HFFc6 (cell line): Measurements from ENCODE around the gene TMEM154. TPM values are rescaled to one million over a fixed set of nuclear protein-coding genes. Genes with fewer than 3 reads are reported as not detected.

Experiments used
- DNase-seq: peaks from one replicate; pipeline ENCODE4 v3.0.0-alpha.2; 2018
- H3K27ac Mint-ChIP-seq: 2 replicates; pipeline ENCODE4 v1.8.0; 2020; ENCODE audit warnings: mild to moderate bottlenecking, mixed read lengths
- H3K27me3 Mint-ChIP-seq: 2 replicates; pipeline ENCODE4 v1.8.0; 2021; ENCODE audit warnings: mild to moderate bottlenecking, moderate library complexity, mixed read lengths; ENCODE audit not compliant: insufficient read depth
- H3K36me3 Mint-ChIP-seq: 2 replicates; pipeline ENCODE4 v1.8.0; 2021; ENCODE audit warnings: low read depth, mixed read lengths
- H3K4me1 Mint-ChIP-seq: 2 replicates; pipeline ENCODE4 v1.8.0; 2020; ENCODE audit warnings: low read depth, mixed read lengths
- H3K4me3 Mint-ChIP-seq: 2 replicates; pipeline ENCODE4 v1.8.0; 2020; ENCODE audit warnings: mild to moderate bottlenecking, moderate library complexity, mixed read lengths
- H3K9me3 Mint-ChIP-seq: 2 replicates; pipeline ENCODE4 v1.8.0; 2020; ENCODE audit warnings: mild to moderate bottlenecking, mixed read lengths
- total RNA-seq, 6 experiments: library from RNA; stranded (reverse); fragmentation: NEBNext Ultra II Directional; extraction: Animal tissue kit (Norgen Biotek cat#: 25700); gene quantifications; 2 replicates in 1 of 6; 3 replicates in 5 of 6; pipeline ENCODE4 v1.2.3, GENCODE V29; 2021
- TF ChIP-seq, protein P1 (sequence below): fragments of 200-600 bp; sonication (generic); IDR thresholded peaks from 2 replicates; pipeline ENCODE4 v1.5.0; 2021; ENCODE audit warnings: antibody characterized with exemption, mild to moderate bottlenecking

Gene TMEM154
- total RNA-seq, 6 experiments from 2014 or later, result 0.23 to 4.0 (median 0.95) TPM

DNA sequence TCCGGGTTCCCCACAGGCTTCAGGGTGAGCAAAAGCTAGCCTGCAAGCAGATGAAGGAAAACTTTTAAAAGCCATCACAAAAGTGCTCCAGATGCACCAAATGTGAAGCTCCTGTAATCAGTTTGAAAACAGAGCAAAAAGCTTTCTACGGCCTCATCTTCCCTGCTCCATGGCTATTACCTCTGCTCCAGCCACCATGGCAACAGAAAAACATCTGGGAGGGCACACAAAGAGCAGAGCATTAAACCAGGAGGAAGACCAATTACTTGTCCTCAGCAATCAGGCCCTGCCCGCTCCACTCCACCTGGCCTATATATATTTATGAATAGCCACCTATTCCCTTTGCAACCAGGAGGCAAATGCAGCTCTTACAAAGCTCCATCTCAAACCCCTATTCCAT lies 33.6 kb downstream of the TMEM154 start:
- H3K27me3 Mint-ChIP-seq, result no peaks in the 10 kb centered on the region; the same call in none of the 2 replicates
- no peak overlapping the region for H3K27ac Mint-ChIP-seq
- no peaks in the 10 kb centered on the region for H3K36me3 Mint-ChIP-seq
- no peak overlapping the region for H3K4me3 Mint-ChIP-seq
- peaks cover 5% of the 10 kb centered on the region; the same call in 1 of the 2 replicates for H3K4me1 Mint-ChIP-seq
- no peak for DNase-seq
- TF ChIP-seq, protein P1, sequence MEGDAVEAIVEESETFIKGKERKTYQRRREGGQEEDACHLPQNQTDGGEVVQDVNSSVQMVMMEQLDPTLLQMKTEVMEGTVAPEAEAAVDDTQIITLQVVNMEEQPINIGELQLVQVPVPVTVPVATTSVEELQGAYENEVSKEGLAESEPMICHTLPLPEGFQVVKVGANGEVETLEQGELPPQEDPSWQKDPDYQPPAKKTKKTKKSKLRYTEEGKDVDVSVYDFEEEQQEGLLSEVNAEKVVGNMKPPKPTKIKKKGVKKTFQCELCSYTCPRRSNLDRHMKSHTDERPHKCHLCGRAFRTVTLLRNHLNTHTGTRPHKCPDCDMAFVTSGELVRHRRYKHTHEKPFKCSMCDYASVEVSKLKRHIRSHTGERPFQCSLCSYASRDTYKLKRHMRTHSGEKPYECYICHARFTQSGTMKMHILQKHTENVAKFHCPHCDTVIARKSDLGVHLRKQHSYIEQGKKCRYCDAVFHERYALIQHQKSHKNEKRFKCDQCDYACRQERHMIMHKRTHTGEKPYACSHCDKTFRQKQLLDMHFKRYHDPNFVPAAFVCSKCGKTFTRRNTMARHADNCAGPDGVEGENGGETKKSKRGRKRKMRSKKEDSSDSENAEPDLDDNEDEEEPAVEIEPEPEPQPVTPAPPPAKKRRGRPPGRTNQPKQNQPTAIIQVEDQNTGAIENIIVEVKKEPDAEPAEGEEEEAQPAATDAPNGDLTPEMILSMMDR, result no peak
- H3K9me3 Mint-ChIP-seq, result no peaks in the 10 kb centered on the region

GRCh38 chr4:152644130-152644529 lies 35.7 kb downstream of the TMEM154 start:
- Mint-ChIP-seq H3K9me3 (no peaks in the 10 kb centered on the region), H3K27ac (no peak overlapping the region), H3K36me3 (no peaks in the 10 kb centered on the region), H3K4me1 (peaks cover 5% of the 10 kb centered on the region; the same call in 1 of the 2 replicates), H3K4me3 (no peak overlapping the region), H3K27me3 (no peaks in the 10 kb centered on the region; the same call in none of the 2 replicates)
- no peak for DNase-seq
- TF ChIP-seq, protein P1, result no peak

GRCh38 chr4:152643153-152644035 lies 36.4 kb downstream of the TMEM154 start:
- H3K4me3 Mint-ChIP-seq, result no peak overlapping the region
- DNase-seq, result no peak
- no peaks in the 10 kb centered on the region for H3K9me3 Mint-ChIP-seq
- H3K27me3 Mint-ChIP-seq, result no peaks in the 10 kb centered on the region; the same call in none of the 2 replicates
- peaks cover 4% of the 10 kb centered on the region; the same call in 1 of the 2 replicates for H3K4me1 Mint-ChIP-seq
- H3K27ac Mint-ChIP-seq, result no peak overlapping the region
- TF ChIP-seq, protein P1, result no peak
- H3K36me3 Mint-ChIP-seq, result no peaks in the 10 kb centered on the region

- Mint-ChIP-seq H3K9me3 (no peaks in the 10 kb centered on the region), H3K4me1 (no peaks in the 10 kb centered on the region), H3K27me3 (no peaks in the 10 kb centered on the region; the same call in 1 of the 2 replicates), H3K27ac (no peak overlapping the region), H3K36me3 (no peaks in the 10 kb centered on the region), H3K4me3 (no peak overlapping the region)
- TF ChIP-seq, protein P1, result peak; percentile 90
- DNase-seq, result peak; percentile 22
Measured at GRCh38 chr4:152640058-152640921, 39.5 kb downstream of the TMEM154 start.

- Mint-ChIP-seq H3K36me3 (no peaks in the 10 kb centered on the region), H3K4me3 (no peak overlapping the region), H3K4me1 (no peaks in the 10 kb centered on the region), H3K9me3 (no peaks in the 10 kb centered on the region), H3K27ac (no peak overlapping the region), H3K27me3 (no peaks in the 10 kb centered on the region; the same call in 1 of the 2 replicates)
- TF ChIP-seq, protein P1, result no peak
- DNase-seq, result no peak
Measured at GRCh38 chr4:152635851-152636250, 43.9 kb downstream of the TMEM154 start.
